Keratinocyte (primary cell): ENCODE data around the gene SPSB4. TPM values are rescaled to one million over a fixed set of nuclear protein-coding genes. Genes with fewer than 3 reads are reported as not detected.

Source experiments
- DNase-seq: peaks from one replicate; pipeline ENCODE4 v3.0.0-alpha.2; 2011; ENCODE audit warnings: low read depth, missing footprints, low spot score
- FAIRE-seq: peaks from 2 replicates; lab custom pipeline; 2011; peaks lifted over from hg19 to GRCh38; lab: Jason Lieb, UNC
- H2AFZ ChIP-seq: 2 replicates; pipeline ENCODE4 v1.6.0; 2012; ENCODE audit warnings: low read length, control low read depth, inconsistent platforms; ENCODE audit not compliant: control insufficient read depth
- H3K27ac ChIP-seq: 2 replicates; pipeline ENCODE4 v1.5.1; 2011; ENCODE audit warnings: low read length; ENCODE audit not compliant: control insufficient read depth, insufficient read depth
- H3K27me3 ChIP-seq: 3 replicates; pipeline ENCODE4 v1.6.0; 2011; ENCODE audit warnings: low read length; ENCODE audit not compliant: control insufficient read depth, insufficient read depth; ENCODE audit errors: extremely low read depth
- H3K36me3 ChIP-seq, 2 experiments: 2 replicates in 1 of 2; 3 replicates in 1 of 2; pipeline ENCODE4 v1.5.1; 2011; ENCODE audit warnings: low read length in 2 of 2, mild to moderate bottlenecking in 1 of 2; ENCODE audit not compliant: control insufficient read depth in 2 of 2, insufficient read depth in 2 of 2; ENCODE audit errors: extremely low read depth in 1 of 2
- H3K4me1 ChIP-seq: 3 replicates; pipeline ENCODE4 v1.5.1; 2011; ENCODE audit warnings: low read length; ENCODE audit not compliant: control insufficient read depth, insufficient read depth; ENCODE audit errors: extremely low read depth
- H3K4me2 ChIP-seq: 3 replicates; pipeline ENCODE4 v1.6.0; 2011; ENCODE audit warnings: low read depth, low read length; ENCODE audit not compliant: control insufficient read depth, insufficient read depth; ENCODE audit errors: extremely low read depth
- H3K4me3 ChIP-seq, 3 experiments: fragments of 200-600 bp in 1 of 3; sonication (generic) in 1 of 3; 2 replicates in 2 of 3; 3 replicates in 1 of 3; pipeline ENCODE4 v1.5.1; 2011 to 2016; ENCODE audit warnings: low read length in 3 of 3, mild to moderate bottlenecking in 3 of 3, control low read depth in 2 of 3, inconsistent platforms in 1 of 3, low read depth in 1 of 3, mixed read lengths in 1 of 3, mixed run types in 1 of 3, moderate library complexity in 1 of 3; ENCODE audit not compliant: control insufficient read depth in 2 of 3, insufficient read depth in 2 of 3; ENCODE audit errors: extremely low read depth in 1 of 3
- H3K79me2 ChIP-seq: 2 replicates; pipeline ENCODE4 v1.6.0; 2012; ENCODE audit warnings: low read length; ENCODE audit not compliant: control insufficient read depth, insufficient read depth
- H3K9ac ChIP-seq: 3 replicates; pipeline ENCODE4 v1.6.0; 2011; ENCODE audit warnings: low read length; ENCODE audit not compliant: control insufficient read depth, insufficient read depth; ENCODE audit errors: extremely low read depth
- H3K9me1 ChIP-seq: 3 replicates; pipeline ENCODE4 v1.6.0; 2011; ENCODE audit warnings: low read length; ENCODE audit not compliant: control insufficient read depth, insufficient read depth; ENCODE audit errors: extremely low read depth
- H3K9me3 ChIP-seq: 2 replicates; pipeline ENCODE4 v1.5.1; 2012; ENCODE audit warnings: low read depth, low read length; ENCODE audit not compliant: control insufficient read depth
- H4K20me1 ChIP-seq: 3 replicates; pipeline ENCODE4 v1.6.0; 2011; ENCODE audit warnings: low read length; ENCODE audit not compliant: control insufficient read depth, insufficient read depth; ENCODE audit errors: extremely low read depth
- EZH2 ChIP-seq: IDR thresholded peaks from one replicate; pipeline ENCODE4 v1.6.1; 2012; ENCODE audit warnings: inconsistent platforms, mild to moderate bottlenecking, low read length, moderate library complexity
- dilution Hi-C: fragments of 300-500 bp; cut with MboI; formaldehyde crosslinking; loops from one replicate; pipeline ENCODE4 v1.7.0; 2020; ENCODE audit warnings: low sequenced_read_pairs; ENCODE audit not compliant: extremely low pct_ligation_motif_present
- polyA plus RNA-seq, 5 experiments: library from polyadenylated mRNA; depleted of rRNA in 3 of 5; stranded (reverse) in 3 of 5; stranded (forward) in 1 of 5; unstranded in 1 of 5; fragments of >200 nt; gene quantifications; 1 replicate in 1 of 5; 2 replicates in 3 of 5; 3 replicates in 1 of 5; pipeline versions ENCODE4 v1.2.1 to v1.2.3, GENCODE V29; 2011 to 2012; ENCODE audit warnings: missing spikeins in 2 of 5, low read depth in 1 of 5, low replicate concordance in 1 of 5
- TF ChIP-seq, protein P1 (sequence below), 3 experiments: IDR thresholded peaks in 1 of 3; conservative IDR thresholded peaks in 1 of 3; optimal IDR thresholded peaks in 1 of 3; 2 replicates in 2 of 3; 3 replicates in 1 of 3; pipeline versions ENCODE3 to v1.5.1; 2011; ENCODE audit warnings: low read length in 3 of 3, mild to moderate bottlenecking in 3 of 3, moderate library complexity in 2 of 3, control low read depth in 1 of 3, inconsistent platforms in 1 of 3; ENCODE audit not compliant: insufficient read depth in 2 of 3; ENCODE audit errors: extremely low read depth in 1 of 3

The SPSB4 gene
- polyA plus RNA-seq, 1 donor (not counting 4 experiments of a cell fraction or from before 2014, with no cell fraction given), result not detected

GRCh38 chr3:141150081-141150830, 99.1 kb downstream of the SPSB4 start:
- no peak overlapping the region for H3K4me2 ChIP-seq
- H3K4me1 ChIP-seq, result no peaks in the 10 kb centered on the region
- DNase-seq, result no peak
- H4K20me1 ChIP-seq, result no peaks in the 10 kb centered on the region
- no peak for FAIRE-seq
- TF ChIP-seq, protein P1, sequence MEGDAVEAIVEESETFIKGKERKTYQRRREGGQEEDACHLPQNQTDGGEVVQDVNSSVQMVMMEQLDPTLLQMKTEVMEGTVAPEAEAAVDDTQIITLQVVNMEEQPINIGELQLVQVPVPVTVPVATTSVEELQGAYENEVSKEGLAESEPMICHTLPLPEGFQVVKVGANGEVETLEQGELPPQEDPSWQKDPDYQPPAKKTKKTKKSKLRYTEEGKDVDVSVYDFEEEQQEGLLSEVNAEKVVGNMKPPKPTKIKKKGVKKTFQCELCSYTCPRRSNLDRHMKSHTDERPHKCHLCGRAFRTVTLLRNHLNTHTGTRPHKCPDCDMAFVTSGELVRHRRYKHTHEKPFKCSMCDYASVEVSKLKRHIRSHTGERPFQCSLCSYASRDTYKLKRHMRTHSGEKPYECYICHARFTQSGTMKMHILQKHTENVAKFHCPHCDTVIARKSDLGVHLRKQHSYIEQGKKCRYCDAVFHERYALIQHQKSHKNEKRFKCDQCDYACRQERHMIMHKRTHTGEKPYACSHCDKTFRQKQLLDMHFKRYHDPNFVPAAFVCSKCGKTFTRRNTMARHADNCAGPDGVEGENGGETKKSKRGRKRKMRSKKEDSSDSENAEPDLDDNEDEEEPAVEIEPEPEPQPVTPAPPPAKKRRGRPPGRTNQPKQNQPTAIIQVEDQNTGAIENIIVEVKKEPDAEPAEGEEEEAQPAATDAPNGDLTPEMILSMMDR (optimal IDR thresholded peaks at IDR 0.05 in 1 of 3, IDR thresholded peaks at IDR 0.05 in 1 of 3, conservative IDR thresholded peaks at IDR 0.05 in 1 of 3; ENCODE audit: extremely low read depth in 1 of 3, insufficient read depth in 2 of 3, low read length in 3 of 3), result no peak
- TF ChIP-seq EZH2, result no peak
- H3K9ac ChIP-seq, result no peak overlapping the region
- no peaks in the 10 kb centered on the region for H3K27me3 ChIP-seq
- H3K79me2 ChIP-seq, result no peaks in the 10 kb centered on the region
- no peaks in the 10 kb centered on the region for H3K9me1 ChIP-seq
- no peak overlapping the region for H3K4me3 ChIP-seq
- dilution Hi-C loops, result no loop called here
- no peak overlapping the region for H3K27ac ChIP-seq
- H3K9me3 ChIP-seq, result no peaks in the 10 kb centered on the region
- H2AFZ ChIP-seq, result no peak overlapping the region
- H3K36me3 ChIP-seq, result no peaks in the 10 kb centered on the region

DNA sequence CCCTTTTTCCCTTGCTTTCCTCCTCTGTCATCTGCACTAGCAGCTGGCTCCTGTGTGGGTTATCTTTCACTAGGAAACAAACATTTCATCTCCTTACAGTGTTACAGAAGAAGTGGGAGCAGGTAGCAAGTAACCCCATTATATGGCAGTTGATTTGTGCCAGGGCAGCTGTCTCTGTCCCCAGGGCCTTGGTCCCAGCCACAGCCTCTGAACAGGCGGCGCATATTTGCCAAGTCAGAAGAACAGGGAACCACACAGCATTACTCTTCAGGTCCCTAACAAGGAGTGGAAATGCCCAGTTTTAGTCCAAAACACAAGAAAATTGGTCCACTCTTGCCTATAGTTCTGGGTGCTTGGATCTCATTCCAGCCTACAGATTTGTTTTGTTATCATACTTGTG, 99.8 kb downstream of the SPSB4 start:
- H3K27ac ChIP-seq, result no peak overlapping the region
- dilution Hi-C loops, result no loop called here

More for the DNA sequence above, 99.8 kb downstream of the SPSB4 start:
- Histone ChIP-seq H3K9me3 (no peaks in the 10 kb centered on the region), H3K36me3 (no peaks in the 10 kb centered on the region), H3K4me1 (no peaks in the 10 kb centered on the region), H3K79me2 (no peaks in the 10 kb centered on the region), H3K9me1 (no peaks in the 10 kb centered on the region), H3K4me3 (no peak overlapping the region), H4K20me1 (no peaks in the 10 kb centered on the region), H3K4me2 (no peak overlapping the region), H3K27me3 (no peaks in the 10 kb centered on the region), H3K9ac (no peak overlapping the region), H2AFZ (no peak overlapping the region)
- TF ChIP-seq, protein P1 (optimal IDR thresholded peaks at IDR 0.05 in 1 of 3, IDR thresholded peaks at IDR 0.05 in 1 of 3, conservative IDR thresholded peaks at IDR 0.05 in 1 of 3; ENCODE audit: extremely low read depth in 1 of 3, insufficient read depth in 2 of 3, low read length in 3 of 3), result no peak
- TF ChIP-seq EZH2, result no peak
- DNase-seq, result no peak
- FAIRE-seq, result no peak
